ENCODE data around the gene NEK11.

GRCh38 chr3:131053043-131053859 lies 26.6 kb downstream of the NEK11 start:
- TF ChIP-seq CTCF (IDR thresholded peaks at IDR 0.05), result peak; percentile 65; the same call in 1 of the 2 replicates
- no peak for TF ChIP-seq POLR2AphosphoS5 (IDR thresholded peaks at IDR 0.05; ENCODE audit: low read depth, low read length)
- TF ChIP-seq SIN3A (IDR thresholded peaks at IDR 0.05; ENCODE audit: borderline replicate concordance, insufficient read depth, low read depth, low read length), result no peak
- no peak for TF ChIP-seq REST (IDR thresholded peaks at IDR 0.05; ENCODE audit: insufficient read depth in 1 of 2, low read depth in 2 of 2, low read length in 1 of 2)
- no peak for TF ChIP-seq TCF7L2 (IDR thresholded peaks at IDR 0.05; ENCODE audit: low read depth, low read length)

All from Panc1 (cell line).